VCaP (cell line): ENCODE results near the gene IFITM5.

Source experiments
- H3K27ac ChIP-seq: fragments of 450-650 bp; 2 replicates; pipeline ENCODE4 v1.5.1; 2017
- TF ChIP-seq, protein P1 (sequence below): fragments of 450-650 bp; conservative IDR thresholded peaks from 2 replicates; pipeline ENCODE4 v1.5.1; 2017; ENCODE audit warnings: mild to moderate bottlenecking, moderate library complexity

Gene IFITM5

DNA sequence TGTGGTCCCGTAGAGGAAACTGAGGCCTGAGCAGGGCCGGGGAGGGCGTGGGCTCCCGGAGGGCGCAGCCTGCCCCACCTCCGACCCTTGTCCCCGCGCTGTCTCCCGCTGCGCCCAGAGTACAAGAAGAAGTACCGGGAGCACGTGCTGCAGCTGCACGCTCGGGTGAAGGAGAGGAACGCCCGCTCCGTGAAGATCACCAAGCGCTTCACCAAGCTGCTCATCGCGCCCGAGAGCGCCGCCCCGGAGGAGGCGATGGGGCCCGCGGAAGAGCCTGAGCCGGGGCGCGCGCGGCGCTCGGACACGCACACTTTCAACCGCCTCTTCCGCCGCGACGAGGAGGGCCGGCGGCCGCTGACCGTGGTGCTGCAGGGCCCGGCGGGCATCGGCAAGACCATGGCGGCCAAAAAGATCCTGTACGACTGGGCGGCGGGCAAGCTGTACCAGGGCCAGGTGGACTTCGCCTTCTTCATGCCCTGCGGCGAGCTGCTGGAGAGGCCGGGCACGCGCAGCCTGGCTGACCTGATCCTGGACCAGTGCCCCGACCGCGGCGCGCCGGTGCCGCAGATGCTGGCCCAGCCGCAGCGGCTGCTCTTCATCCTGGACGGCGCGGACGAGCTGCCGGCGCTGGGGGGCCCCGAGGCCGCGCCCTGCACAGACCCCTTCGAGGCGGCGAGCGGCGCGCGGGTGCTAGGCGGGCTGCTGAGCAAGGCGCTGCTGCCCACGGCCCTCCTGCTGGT, 19.2 kb downstream of the IFITM5 start:
- TF ChIP-seq, protein P1, sequence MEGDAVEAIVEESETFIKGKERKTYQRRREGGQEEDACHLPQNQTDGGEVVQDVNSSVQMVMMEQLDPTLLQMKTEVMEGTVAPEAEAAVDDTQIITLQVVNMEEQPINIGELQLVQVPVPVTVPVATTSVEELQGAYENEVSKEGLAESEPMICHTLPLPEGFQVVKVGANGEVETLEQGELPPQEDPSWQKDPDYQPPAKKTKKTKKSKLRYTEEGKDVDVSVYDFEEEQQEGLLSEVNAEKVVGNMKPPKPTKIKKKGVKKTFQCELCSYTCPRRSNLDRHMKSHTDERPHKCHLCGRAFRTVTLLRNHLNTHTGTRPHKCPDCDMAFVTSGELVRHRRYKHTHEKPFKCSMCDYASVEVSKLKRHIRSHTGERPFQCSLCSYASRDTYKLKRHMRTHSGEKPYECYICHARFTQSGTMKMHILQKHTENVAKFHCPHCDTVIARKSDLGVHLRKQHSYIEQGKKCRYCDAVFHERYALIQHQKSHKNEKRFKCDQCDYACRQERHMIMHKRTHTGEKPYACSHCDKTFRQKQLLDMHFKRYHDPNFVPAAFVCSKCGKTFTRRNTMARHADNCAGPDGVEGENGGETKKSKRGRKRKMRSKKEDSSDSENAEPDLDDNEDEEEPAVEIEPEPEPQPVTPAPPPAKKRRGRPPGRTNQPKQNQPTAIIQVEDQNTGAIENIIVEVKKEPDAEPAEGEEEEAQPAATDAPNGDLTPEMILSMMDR, result peak; percentile 7; the same call in 1 of the 2 replicates

DNA sequence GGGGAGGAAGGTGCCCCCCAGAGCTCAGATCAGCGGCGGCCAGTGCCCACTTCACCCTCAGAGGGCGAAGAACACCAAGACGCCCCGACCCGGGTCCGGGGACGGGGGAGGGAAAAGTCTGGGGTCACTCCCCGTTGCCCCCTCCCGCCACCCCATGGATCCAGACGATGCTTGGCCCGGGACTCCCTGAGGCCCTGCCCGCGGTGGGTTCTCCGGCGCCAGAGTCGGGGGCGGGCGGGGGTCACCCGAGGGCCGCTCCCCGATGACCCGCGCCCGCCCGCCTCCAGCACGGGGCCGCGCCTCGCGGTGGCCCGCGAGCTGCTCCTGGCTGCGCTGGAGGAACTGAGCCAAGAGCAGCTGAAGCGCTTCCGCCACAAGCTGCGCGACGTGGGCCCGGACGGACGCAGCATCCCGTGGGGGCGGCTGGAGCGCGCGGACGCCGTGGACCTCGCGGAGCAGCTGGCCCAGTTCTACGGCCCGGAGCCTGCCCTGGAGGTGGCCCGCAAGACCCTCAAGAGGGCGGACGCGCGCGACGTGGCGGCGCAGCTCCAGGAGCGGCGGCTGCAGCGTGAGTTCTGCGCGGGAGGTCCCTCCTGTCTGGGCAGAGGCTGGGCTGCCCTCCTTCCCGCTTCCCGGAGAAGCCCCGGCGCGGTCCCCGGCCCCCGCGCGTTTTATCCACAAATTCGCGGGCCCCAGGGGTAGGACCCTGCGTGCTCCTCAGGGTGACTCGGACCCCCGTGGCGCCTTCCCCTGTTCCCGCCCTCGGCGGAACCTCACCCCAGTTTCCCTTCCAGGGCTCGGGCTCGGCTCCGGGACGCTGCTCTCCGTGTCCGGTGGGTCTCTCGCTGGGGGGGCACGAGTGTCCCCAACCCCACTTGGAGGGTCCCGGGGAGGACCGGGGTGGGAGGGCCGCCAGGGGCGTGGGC, 20.0 kb downstream of the IFITM5 start:
- H3K27ac ChIP-seq, result no peak overlapping the region
- TF ChIP-seq, protein P1, result no peak

More for the DNA sequence above, 19.2 kb downstream of the IFITM5 start:
- no peak overlapping the region for H3K27ac ChIP-seq

DNA sequence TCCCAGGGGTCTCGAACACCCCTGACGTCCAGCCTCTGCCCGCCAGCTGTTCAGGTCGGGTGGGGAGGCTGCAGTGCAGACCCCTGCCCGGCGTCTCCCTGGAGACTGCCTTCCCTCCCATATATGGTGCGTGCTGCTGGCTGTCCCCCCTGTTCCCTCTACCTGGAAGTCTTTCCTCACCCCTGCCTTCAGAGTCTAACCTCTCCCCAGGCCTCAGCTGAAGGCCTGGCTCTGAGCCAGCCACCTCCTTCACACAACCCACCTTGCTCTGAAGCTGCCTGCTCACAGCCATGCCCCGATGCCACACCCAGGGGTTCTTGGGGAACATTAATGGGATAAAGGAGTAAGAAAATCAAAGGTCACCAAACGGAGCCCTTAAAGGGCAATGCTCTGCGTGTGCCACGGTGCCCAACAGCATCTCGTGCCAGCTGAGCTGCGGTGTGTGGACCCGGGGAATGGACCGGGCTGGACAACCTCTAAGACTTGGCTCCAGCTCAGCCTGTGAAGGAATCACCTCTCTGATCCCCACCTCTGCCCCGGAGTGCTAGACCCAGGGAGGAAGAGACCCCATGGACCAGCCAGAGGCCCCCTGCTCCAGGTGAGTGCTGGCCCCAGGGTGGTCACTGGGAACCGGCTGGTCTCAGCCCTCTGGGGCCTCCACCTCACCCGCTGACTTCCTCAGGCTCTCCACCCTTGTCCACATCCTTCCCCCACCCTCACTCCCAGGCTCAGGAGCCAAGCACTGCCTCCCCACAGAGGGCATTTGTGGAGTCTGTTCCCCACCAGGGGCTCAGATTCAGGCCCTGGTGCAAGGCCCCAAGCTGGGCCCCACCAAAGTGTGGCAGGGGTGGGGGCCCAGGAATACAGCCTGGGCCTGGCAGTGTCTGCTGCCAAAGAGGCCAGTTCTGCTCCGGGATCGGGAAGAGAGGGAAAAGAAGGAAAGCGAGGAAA, 21.1 kb downstream of the IFITM5 start, which contains the start of gene NLRP6:
Gene NLRP6, plus strand, starts transcription at position 407 of the 951 bp plus-strand sequence. Its CDS starts 163 bp downstream, at position 570.
- TF ChIP-seq, protein P1, result no peak
- no peak within 1 kb of the TSS for H3K27ac ChIP-seq

DNA sequence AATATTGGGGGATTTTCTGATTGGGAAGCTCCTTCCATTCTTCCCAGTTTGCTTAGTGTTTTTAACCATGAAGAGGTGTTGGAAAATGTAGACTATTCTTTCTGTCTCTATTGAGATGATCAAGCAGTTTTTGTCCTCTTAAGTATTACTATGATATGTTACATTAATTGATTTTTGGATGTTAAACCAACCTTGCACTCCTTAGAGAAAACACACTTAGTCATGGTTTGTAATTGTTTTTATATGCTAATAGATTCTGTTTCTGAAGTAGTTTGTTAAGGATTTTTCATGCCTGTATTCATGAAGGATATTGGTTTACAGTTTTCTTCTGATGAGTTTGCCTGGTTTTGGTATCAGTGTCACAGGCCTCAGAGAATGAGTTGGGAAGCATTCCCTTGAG, 23.1 kb downstream of the IFITM5 start:
- TF ChIP-seq, protein P1, result no peak
- no peak overlapping the region for H3K27ac ChIP-seq

DNA sequence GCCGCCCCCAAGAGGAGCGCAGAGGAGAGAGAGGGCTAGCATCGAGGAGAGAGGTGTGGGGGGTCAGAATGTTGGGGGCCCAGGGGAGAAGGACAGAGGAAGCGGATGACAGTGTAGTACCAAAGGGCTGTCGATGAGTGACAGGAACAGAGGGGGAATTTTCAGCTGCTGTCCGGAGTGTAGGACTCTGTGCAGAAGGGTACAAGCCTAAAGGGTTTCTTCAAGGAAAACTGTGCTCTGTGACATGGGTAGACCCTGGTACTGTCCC, 26.5 kb downstream of the IFITM5 start:
- no peak overlapping the region for H3K27ac ChIP-seq
- TF ChIP-seq, protein P1, result no peak

DNA sequence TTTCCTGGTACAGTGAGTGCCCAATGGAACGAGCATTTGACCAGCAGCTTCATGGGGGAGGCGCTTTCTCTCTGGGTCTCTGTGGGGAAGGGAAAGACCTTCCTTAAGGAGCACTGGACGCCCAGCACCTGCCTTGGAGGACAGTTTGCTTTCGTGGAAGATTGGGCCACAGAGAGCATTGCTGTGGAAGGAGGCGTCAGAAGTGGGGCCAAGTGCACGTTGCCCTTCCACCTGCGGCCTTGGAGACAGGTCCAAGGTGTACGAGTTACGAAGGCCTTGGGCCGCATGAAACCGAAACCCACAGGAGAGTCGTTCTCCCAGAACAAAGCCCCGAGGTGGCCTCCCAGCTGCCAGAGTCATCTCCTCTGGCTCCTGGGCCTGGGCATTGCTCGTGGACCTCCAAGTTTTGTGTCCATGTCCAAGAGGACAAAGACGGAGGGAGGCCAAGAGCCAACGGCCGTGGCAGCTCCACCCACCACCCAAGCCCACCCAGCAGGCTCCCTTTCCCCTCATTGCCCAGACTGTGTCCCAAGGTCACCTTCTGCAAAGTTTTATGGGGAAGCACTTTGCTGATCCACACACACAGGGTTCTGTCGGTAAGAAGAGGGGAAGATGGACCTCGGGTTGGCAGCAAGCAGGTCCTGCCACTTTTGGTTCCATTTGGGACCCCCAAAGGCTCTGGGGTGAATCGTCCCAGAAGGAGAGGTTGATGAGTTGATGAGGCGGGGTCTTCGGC, 27.0 kb downstream of the IFITM5 start:
- no peak overlapping the region for H3K27ac ChIP-seq
- TF ChIP-seq, protein P1, result no peak
